SHP77 (cell line): ENCODE results near the gene JHY.

Experiments
- DNase-seq, 2 experiments: peaks; one replicate each; lab custom pipeline; 2025; lab: John Stamatoyannopoulos, UW

The JHY gene

DNA sequence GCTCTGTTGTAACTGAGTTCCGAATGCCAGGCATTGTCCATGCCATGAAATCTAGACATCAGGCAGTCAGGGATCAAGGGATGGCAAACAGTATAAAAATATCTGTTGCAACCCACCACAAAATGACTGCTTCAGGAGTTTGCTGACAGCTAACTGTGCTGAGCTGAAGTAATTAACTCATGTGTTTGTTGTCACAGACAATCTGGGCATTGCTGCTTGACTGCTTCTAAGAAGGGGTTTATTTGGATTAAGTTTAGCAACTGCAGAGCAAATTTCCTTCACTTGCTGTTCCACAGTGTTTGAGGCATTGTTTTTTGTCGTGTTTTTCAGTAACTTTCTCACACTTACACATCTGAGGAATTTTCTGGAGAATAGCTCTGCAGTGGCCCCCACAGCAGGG lies 68.7 kb downstream of the JHY start:
- no peak for DNase-seq

DNA sequence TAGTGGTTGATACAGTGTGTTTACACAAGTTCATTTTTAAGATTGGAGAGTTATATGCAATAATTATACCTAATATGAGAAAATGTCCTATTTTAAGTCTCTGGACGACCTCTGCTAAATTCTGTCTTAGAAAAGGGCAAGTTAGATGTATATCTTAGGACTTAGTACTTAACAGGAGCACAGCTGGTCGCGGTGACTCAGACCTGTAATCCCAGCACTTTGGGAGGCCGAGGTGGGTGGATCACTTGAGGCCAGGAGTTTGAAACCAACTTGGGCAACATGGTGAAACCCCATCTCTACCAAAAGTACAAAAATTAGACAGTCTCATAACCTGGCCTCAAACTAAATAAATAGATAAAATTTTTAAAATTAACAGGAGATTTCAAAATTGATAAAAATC lies 71.9 kb downstream of the JHY start:
- DNase-seq: no peak

DNA sequence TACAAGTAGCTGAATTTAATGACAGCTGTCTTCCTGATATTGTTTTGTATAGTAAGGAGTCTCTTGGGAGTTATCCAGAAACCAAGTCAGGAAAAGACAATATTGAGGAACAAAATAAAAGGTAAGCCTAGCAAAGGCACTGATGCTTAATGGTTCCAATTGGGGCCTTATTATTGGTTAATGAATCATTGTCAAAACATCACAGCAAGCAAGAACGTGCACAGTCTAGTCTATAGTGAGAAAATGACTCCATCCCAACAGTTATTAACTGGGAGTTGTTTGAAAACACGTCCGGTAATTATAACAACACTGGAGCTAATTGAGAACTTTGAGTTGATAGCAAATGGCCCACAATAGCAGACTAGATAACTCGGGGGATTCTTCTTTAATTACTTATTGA lies 81.4 kb downstream of the JHY start:
- DNase-seq: no peak

DNA sequence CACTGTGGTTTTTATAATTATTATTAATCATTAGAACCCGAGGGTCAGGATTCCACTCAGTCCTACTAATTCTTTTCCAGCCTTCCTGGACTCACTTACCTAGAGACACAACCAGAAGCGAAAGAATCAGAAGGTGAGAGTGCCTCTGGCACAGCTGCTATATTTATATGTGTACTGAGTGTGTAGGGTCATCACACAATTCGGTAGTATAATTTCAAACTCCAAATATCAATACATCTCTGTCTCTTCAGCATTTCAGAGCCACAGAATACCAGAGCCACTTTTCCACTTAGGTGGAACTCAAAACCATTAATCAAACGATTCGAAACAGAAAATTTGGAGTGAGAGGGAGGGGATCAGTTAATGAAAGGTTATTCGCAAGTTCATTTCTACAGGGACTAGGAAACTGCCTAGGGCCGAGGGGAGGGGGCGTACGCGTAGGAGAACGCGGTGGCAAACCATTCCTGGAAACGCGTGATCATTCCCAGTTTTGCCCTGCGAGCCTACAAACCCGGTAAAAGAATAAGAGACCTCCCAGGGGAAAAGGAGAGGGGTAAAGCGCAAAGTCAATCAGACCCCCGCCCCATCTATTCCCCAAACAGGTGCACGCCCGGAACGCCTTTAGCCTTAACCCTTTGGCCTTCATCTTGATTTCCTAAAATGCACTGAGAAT lies 93.6 kb downstream of the JHY start:
- no peak for DNase-seq

DNA sequence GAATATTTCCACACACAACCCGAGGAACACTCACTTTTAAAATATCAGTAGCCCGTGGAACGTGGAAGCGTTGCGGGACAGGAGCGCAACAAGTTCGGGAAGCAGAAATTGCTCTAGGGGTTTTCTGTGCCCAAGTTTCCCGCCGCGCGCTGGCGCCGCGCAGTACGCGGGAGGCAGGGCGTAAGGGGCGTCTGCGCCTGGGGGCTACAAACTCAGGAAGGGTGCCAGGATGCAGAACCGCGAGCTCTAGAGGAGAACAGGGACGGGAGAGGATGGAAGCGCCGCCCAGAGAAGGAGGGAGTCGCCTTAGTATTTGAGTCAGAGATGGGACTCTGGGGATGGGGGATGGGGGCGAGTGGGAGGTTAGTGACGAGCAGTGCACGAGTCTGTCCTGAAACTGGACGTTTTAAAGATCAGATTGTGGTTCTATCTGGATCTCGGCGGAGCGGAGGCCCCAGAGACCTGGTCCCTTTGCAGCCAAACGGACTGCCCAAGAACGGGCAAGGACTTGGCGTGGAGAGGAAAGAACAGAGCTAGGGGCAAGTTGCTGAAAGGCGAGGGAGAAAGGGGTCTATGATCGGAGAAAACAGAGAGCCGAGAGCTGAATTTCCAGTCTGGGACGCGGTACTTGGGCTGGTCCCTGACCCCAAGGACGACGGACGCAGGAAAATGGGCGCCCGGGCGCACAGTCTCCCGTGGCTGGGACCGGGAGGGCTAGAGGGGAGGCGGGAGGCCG lies 94.3 kb downstream of the JHY start:
- DNase-seq: no peak

DNA sequence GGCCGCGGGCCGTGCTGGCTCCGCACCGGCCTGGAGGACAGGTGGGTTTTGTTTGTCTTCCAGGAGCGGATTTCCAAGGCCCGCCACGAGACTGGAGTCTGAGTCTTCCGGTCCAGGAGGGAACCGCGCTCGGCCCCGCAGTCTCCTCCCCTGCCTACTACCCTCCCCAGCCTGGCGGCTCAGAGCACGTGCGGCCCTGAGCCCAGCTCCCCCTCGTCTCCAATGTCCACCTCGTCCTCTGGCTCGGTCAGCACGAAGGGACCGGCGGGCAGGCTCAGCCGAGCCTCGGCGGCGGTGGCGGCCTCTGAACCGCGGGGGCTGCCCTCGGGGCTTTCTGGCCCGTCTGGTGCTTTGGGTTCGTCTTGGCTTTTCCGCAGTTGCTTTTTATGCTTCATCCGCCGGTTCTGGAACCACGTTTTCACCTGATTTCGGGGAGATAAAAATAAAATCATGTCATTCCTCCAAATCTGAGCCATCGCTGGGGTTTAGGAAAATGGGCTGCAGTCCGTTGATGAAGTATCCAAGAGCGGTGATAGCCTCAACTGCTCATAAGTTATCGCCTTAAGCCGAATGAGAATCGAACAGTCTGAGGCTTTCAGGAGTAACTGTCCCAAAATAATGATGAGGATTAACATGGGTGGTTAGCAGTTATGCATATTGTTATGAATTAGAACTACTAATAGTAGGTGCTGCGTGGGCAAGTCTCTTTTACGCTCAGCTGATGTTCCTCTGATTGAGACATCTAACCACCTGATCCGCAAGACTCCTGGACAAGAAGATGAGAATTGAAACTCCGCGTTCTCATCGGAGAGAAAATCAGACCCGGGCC lies 95.1 kb downstream of the JHY start:
- no peak for DNase-seq

DNA sequence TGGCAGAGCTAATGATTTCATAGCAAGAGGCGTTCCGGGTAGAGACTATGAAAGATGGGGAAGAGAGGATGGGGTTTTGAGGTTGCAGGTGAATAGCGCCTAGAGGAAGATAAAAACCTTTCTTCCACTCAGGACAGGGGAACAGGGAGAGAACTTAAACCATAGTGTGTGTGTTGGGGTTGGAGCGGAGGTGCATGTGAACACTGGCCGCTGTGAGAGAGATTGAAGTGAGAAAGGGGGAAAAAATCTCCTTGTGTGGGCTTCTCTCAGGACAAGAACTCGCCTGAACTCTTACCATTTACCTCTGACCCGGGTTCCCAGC lies 95.7 kb downstream of the JHY start:
- no peak for DNase-seq

DNA sequence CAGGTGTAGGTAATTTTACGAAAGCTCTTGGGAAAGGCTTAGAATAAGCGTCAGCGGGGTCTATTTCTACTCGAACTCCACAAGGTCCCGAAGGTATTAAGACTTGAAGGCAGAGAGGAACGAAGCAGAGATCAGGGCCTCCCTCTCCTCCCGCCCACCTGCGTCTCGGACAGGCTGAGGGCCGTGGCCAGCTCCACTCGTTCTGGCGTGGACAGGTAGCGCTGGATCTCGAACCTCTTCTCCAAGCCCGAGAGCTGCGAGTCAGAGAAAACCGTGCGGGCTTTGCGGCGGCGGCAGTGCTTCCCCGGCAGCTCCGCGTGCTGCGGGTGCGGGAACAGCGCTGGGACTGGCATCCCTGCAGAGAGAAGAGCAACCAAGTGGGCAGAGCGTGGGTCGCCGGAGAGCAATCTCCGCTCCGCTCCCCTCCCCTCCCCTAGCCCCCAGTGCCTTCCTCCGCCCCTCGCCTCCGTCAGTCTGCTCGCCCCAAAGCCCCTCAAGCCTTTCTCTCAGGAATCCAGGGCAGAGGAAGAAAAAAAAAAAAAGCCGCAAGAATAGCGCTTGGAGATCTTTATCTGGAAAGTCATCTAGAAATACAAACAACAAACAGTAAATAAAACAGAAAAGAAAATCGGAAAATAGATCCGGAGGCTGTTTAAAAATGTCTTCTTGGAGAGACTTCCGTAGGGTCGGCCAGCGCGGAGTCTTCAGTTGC lies 96.7 kb downstream of the JHY start:
- no peak for DNase-seq

DNA sequence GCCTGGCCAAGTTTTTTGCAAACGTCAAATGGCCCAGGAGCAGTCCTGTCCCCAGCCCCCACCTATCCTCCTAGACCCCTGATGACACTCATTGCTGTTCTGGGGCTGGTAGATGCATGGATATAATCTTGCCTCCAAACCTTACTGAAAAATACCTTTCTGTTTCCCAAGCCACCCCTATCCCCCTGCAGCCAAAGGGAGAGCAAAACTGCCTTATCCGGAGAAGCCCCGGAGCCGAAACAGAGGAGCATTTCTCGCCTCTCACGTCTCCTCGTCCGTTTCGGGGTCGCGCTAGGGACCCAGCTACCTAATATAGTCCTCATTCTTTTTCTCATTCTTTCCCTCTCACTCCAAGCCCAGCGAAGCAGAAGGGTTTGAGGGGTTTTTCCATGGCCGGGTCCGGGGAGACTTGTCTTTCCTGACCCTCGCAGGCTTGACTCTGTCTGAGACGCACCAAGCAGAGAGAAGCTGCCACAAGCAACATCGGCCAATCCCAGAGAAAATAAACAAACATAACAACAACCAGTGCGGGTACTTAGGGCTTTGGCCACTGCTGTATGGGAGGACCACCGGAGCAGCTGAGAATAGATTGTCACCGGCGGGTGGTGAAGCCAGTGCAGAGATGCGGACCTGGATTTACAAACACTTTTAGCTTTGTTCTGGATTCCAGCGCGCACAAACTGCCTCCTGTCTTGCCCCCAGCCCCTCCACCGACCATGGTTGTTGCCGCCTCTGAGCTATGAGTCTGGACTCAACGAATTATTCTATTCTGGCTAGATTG lies 97.4 kb downstream of the JHY start:
- DNase-seq: no peak

DNA sequence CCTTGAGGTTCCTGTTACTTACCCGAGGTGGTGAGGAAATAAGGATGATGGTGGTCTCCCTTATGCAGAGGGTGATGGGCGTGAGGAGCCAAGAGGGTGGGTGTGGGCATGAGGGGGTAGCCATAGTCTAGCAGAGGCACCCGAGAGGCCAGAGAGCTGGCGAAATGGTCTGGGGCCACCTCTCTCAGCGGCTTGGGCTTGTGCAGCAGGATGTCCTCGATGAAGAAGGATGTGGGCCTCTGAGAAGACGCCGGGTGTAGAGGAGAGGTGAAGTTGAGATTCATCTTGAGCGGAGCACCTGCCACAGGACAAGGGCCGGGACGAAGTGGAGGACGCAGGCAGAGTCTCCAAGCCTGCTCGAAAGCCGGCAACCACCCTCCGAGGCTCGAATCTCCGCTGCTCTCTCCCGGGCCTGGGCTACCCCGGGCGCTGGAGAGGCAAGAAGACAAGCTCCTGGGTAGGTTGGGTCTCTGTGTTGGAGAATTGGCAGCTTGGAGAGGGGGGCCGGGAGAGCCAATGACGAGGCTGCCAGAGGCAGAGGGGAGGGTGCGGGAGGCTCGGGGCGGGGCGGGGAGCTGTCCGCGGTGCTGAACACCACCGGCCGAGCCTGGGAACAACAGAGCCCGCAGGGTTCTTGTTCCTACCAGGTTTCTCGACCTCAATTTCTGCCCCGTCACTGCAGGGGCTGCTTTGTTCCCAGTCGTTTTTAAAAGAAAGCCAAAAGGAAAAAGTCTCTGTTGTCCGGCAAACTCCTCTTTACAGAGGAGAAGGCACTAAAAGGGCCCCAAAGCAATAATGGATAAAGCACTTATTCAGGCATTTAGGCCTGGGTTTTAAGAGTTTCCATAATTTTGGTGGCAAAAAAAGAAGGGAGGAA lies 99.1 kb downstream of the JHY start, which contains the start of gene BSX:
TSS of gene BSX (minus strand) at position 447 of the 877 bp plus-strand sequence. CDS start at position 284, 163 bp downstream.
- no peak for DNase-seq

DNA sequence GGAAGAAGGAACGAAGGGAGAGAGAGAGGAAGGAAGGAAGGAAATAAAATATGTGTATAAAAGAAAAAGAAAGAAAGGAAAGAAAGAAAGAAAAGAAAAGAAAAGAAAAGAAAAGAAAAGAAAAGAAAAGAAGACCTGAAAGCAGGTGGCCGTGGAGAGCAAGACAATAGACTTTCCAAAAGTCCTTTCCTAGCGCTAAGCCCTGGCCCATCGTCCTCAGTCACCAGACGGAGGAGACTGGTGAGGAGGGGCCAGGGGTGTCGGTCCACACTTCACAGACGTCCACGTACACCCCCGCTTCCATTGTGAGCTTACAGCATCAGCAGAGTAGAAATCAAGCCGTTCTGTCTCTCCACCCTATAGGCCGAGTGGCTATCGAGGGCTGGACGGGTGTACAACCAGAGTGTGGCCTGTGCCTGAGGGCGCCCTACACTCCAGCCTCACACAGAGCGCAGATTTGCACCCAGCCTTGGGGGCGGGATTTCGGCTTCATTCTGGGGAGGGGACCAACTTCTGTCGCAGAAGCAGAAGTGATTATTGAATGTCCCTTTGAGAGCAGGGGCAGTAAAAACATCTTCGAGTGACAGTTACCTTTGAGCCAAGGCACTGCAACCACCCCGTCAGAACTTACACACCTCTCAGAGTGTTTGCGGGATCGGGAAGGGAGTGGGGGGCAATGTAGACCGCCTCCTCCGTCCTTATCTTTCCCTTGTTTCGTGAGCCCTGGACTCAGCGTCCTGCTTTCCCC lies 101.1 kb downstream of the JHY start:
- DNase-seq: no peak

DNA sequence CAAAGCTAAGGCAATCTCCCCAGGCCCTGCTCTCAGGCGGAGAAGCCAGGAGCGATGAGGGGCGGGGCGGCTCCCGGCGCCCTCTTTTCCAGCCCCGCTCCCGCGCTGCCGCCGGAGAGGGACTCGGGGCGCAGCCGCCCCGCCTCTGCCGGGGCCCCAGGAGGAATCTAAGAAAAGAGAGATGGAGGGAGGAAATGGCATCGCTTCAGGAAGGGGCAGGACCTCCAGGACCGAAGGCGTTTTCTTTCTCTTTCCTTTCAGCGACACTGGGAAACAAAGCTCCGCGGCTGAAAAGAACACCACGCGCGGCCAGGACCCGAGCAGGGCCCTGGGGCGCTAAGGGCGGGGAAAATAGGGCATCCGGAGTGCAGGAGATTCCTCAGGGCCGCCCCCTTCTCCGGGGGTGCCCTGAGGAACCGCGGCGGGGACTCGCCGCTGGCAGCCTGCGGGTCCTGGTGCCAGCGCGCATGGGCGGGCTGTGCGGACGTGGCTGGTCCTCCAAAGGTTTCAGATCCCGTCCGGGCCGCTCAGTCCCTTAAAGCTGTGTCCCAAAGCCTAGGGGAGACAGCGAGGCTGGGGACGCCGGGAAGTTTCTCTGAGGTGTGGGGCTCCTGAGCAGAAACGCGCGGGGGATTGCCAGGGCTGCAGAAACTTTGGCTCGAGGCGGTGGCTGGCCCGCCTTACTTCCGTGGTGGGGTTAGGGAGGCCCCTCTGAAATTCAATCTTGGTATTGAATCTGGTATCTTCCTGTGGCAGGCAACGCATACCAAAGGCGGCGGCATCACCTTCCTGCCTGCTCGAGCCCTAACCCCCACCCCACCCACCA lies 101.8 kb downstream of the JHY start:
- DNase-seq: no peak

DNA sequence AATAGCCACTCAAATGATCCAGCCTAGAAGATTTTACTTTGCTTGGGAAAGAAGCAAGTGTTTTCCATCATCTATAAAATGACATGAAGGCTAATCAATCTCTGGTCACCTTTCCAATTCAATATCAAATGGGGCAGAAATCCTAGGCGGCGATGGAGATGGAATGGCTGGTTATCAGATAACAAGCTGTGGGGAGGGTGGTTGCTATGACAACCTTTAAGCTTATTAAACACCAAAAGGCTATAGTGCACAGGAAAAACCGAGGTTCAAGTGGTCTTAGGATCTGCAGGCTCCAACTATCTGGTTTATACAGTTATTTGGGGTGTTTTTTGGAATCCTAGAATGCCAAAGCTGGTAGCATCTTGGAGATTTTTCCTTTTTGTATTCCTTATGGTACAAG lies 113.0 kb downstream of the JHY start:
- no peak for DNase-seq

DNA sequence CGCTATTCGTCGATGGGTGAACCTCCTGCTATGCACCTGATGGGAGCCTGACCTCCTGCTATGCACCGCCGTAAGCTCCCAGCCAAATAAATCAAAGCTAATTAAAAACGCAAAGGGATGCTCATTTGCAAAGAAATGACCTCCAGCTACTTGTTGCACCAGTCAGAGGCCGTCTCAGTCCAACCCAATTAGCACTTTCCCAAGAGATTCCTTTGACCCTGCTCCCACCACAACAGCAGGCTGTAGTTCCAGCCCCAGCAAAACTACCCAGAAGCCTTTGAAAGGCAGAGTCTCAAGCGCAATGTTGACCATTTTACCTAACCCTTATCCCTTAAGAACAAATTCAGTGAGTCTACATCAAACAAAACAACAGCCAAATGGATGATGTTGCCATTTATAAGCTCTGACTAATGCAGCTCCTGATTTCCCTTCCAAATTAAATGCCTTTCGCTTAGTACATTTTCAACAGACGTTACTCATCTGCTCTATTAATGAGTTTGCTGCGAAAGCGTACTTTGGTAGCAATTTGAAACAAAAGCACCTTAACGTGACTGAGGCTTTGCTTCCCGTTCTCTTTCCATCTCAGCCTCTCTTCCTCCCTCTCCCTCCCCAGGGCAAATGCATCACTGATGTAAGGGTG lies 116.3 kb downstream of the JHY start:
- DNase-seq: no peak

DNA sequence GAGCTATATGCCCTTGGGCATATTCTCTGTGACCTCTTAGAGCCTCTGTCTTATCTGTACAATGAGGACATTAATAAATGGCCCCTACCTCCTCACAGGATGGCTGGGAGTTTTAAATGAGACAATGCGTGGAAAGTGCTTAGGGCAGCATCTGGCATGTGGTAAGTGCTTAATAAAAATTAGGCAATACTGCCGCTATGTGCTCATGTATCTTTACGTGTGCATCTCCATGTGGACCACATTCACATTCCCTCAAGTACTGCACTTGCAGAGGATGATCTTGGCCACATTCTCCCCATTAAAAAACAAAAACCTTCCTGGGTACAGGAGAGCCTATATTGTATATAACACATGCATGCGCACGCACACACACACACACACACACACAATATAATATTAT lies 118.2 kb downstream of the JHY start:
- DNase-seq: no peak

DNA sequence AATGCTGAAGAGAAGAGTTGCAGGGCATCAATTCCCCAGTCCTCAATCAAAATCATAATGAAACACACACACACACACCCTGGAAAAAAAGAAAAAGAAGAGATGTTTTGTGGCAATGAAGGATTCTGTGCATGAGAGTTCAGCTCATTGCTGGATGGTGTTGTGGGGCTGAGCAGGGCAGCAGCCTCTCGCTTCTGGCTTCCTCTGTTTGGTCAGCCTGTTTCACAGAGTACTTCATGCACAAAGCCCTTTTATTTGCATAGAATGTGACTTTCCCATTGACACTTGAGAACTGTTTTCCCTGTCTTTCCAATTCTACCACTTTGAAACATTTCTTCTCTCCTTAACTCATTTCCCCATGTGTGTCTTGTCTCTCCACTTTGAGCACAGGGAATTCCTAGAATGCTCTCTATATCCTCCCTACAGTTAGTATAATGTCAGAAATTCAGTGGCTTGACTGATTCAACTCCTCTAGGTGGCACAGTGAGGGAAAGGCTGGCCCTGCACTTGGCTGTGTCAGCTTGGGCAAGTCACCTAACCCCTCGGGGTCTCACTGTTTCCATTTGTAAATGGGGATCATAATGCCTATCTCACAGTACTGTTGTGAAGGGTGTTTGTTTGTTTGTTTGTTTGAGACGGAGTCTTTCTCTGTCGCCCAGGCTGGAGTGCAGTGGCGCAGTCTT lies 124.4 kb downstream of the JHY start:
- DNase-seq: no peak
